NB4 (cell line): ENCODE measurements around the gene YES1.

ENCODE experiments used
- MAX ChIP-seq: IDR thresholded peaks from 2 replicates; pipeline ENCODE4 v1.6.1; 2011; ENCODE audit warnings: low read depth, low read length
- MYC ChIP-seq: IDR thresholded peaks from 2 replicates; pipeline ENCODE4 v1.6.1; 2011; ENCODE audit warnings: low read depth, low read length
- POLR2A ChIP-seq: IDR thresholded peaks from 2 replicates; pipeline ENCODE4 v1.6.1; 2011; ENCODE audit warnings: mild to moderate bottlenecking; ENCODE audit not compliant: insufficient read length; ENCODE audit errors: extremely low read depth
- TF ChIP-seq, protein P1 (sequence below): IDR thresholded peaks from one replicate; pipeline ENCODE4 v1.5.1; 2012; ENCODE audit warnings: low read depth, low read length

DNA sequence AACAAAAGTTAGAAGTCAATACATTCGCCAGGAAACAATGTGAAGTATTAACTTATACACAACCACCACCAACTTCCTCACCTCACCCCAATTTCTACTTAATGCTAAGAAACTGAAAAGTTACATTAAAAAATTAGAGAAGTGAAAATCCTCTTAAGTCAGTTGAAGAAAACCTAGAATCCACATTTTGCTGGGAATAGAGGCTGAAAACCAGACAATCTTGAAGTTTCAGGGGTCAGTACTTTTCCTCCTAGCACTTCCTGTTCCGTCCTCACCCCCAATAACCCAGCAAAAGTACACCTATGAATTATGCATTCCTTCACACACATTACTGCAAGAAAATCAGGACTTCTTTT, 6.3 kb downstream of the YES1 start:
- TF ChIP-seq, protein P1, sequence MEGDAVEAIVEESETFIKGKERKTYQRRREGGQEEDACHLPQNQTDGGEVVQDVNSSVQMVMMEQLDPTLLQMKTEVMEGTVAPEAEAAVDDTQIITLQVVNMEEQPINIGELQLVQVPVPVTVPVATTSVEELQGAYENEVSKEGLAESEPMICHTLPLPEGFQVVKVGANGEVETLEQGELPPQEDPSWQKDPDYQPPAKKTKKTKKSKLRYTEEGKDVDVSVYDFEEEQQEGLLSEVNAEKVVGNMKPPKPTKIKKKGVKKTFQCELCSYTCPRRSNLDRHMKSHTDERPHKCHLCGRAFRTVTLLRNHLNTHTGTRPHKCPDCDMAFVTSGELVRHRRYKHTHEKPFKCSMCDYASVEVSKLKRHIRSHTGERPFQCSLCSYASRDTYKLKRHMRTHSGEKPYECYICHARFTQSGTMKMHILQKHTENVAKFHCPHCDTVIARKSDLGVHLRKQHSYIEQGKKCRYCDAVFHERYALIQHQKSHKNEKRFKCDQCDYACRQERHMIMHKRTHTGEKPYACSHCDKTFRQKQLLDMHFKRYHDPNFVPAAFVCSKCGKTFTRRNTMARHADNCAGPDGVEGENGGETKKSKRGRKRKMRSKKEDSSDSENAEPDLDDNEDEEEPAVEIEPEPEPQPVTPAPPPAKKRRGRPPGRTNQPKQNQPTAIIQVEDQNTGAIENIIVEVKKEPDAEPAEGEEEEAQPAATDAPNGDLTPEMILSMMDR = no peak
- no peak for TF ChIP-seq POLR2A
- no peak for TF ChIP-seq MAX
- no peak for TF ChIP-seq MYC
